ENCODE results near the gene FLYWCH2.

Gene FLYWCH2

GRCh38 chr16:2884041-2884451 lies 1.0 kb downstream of the FLYWCH2 start:
- no peak for DNase-seq

GRCh38 chr16:2894231-2894630 lies 11.2 kb downstream of the FLYWCH2 start:
- DNase-seq = no peak

- no peak for DNase-seq
Measured at GRCh38 chr16:2895813-2896212, 12.8 kb downstream of the FLYWCH2 start.

- DNase-seq = no peak
Measured at GRCh38 chr16:2896480-2897010, 13.5 kb downstream of the FLYWCH2 start.

- DNase-seq = no peak
Measured at GRCh38 chr16:2897110-2897509, 14.1 kb downstream of the FLYWCH2 start.

- no peak for DNase-seq
Measured at GRCh38 chr16:2898831-2899563, 16.0 kb downstream of the FLYWCH2 start.

GRCh38 chr16:2899564-2900072 lies 16.6 kb downstream of the FLYWCH2 start:
- no peak for DNase-seq

GRCh38 chr16:2900526-2901075 lies 17.6 kb downstream of the FLYWCH2 start:
- DNase-seq = no peak

- DNase-seq = no peak
Measured at GRCh38 chr16:2902337-2903130, 19.5 kb downstream of the FLYWCH2 start.

GRCh38 chr16:2904100-2904921 lies 21.3 kb downstream of the FLYWCH2 start:
- peak; percentile 92 for DNase-seq

- no peak for DNase-seq
Measured at GRCh38 chr16:2904922-2905240, 21.9 kb downstream of the FLYWCH2 start.

GRCh38 chr16:2905241-2905987 lies 22.4 kb downstream of the FLYWCH2 start:
- peak; percentile 100 for DNase-seq

- no peak for DNase-seq
Measured at GRCh38 chr16:2905988-2906387, 23.0 kb downstream of the FLYWCH2 start.

GRCh38 chr16:2907084-2907753 lies 24.2 kb downstream of the FLYWCH2 start:
- peak; percentile 19 for DNase-seq

- no peak for DNase-seq
Measured at GRCh38 chr16:2910441-2910969, 27.5 kb downstream of the FLYWCH2 start.

GRCh38 chr16:2911638-2912329 lies 28.8 kb downstream of the FLYWCH2 start, which contains the start of gene FLYWCH1:
Gene FLYWCH1, plus strand, starts transcription at chr16:2911931. Its CDS starts 17,755 bp downstream, at chr16:2929686.
- peak; percentile 99 for DNase-seq

GRCh38 chr16:2912330-2913199 lies 29.6 kb downstream of the FLYWCH2 start:
- DNase-seq = peak; percentile 23

- DNase-seq = no peak
Measured at GRCh38 chr16:2913603-2914002, 30.6 kb downstream of the FLYWCH2 start.

GRCh38 chr16:2914233-2914632 lies 31.2 kb downstream of the FLYWCH2 start:
- DNase-seq = no peak

All from midbrain (tissue), 1 donor.